NT2/D1 (cell line): ENCODE measurements around the gene PHLDA3.

Experiments used
- SUZ12 ChIP-seq: IDR thresholded peaks from 2 replicates; pipeline ENCODE4 v1.6.1; 2011; ENCODE audit not compliant: insufficient read length, insufficient read depth; ENCODE audit errors: extremely low read depth
- YY1 ChIP-seq: IDR thresholded peaks from 2 replicates; pipeline ENCODE4 v1.6.1; 2011; ENCODE audit not compliant: insufficient read length, insufficient read depth
- ZNF274 ChIP-seq: IDR thresholded peaks from 2 replicates; pipeline ENCODE4 v1.6.1; 2011; ENCODE audit warnings: mild to moderate bottlenecking, low read depth, low read length

DNA sequence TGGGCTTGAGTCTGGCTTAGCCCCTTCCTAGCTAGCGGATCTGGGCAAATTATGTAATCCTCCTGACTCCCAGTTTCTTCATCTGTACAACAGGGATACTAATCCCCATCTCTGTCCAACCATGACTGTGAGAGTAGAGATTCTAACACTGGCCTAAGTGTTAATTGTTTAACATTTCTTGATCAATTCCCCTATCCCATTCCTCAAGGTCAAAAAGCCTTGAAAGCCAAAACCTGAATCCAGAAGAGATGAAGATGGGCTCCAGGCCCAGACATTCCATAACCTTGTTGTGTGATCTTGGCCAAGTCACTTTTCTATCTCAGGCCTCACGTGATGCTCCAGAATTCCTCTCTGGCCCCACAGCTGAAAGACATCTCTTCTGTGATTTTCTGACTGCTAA lies 18.8 kb upstream of the PHLDA3 start:
- TF ChIP-seq SUZ12 (no peak), ZNF274 (no peak), YY1 (no peak)
